GM12874 (cell line): ENCODE measurements around the gene HCFC1.

Experiments used
- CTCF ChIP-seq: IDR thresholded peaks from 2 replicates; pipeline ENCODE4 v1.5.1; 2011; ENCODE audit warnings: low read depth, mild to moderate bottlenecking, control low read depth, low read length, moderate library complexity; ENCODE audit not compliant: insufficient read depth

Gene HCFC1

GRCh38 chrX:154017766-154018517 is 46.3 kb upstream of the HCFC1 start:
- TF ChIP-seq CTCF, result no peak

GRCh38 chrX:154016366-154017076 is 44.9 kb upstream of the HCFC1 start:
- no peak for TF ChIP-seq CTCF

- no peak for TF ChIP-seq CTCF
Observed at GRCh38 chrX:154015581-154016264, 44.1 kb upstream of the HCFC1 start.

- TF ChIP-seq CTCF, result no peak
Observed at GRCh38 chrX:154014429-154015380, 43.1 kb upstream of the HCFC1 start.

- peak; percentile 74 for TF ChIP-seq CTCF
Observed at GRCh38 chrX:154013614-154014360, 42.2 kb upstream of the HCFC1 start.

- TF ChIP-seq CTCF, result no peak
Observed at GRCh38 chrX:154013001-154013421, 41.4 kb upstream of the HCFC1 start.
